HG03521 (cell line): ENCODE data around the gene THPO.

ENCODE experiments used
- ATAC-seq: cut with Tn5 transposase; IDR thresholded peaks from one replicate; pipeline ENCODE4 v1.9.1; 2021; ENCODE audit warnings: mild to moderate bottlenecking, moderate library complexity; ENCODE audit not compliant: unreplicated experiment

The THPO gene

GRCh38 chr3:184384856-184385422, 6.9 kb upstream of the THPO start:
- no peak for ATAC-seq

DNA sequence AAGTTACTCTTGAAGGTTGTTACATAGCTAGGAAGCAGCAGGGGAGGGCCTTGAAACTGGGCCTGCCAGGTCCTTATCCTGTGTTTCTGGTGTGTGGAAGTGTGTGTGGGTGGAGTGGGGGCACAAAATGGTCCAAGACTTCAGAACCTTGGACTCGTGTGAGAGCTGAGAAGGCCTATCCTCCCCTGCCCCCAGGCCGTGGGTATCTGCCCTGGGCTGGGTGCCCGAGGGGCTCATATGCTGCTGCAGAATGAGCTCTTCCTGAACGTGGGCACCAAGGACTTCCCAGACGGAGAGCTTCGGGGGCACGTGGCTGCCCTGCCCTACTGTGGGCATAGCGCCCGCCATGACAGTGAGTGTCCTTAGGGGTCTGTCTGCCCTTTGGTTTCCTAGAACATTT, 6.3 kb upstream of the THPO start:
- no peak for ATAC-seq

GRCh38 chr3:184383033-184383740, 5.2 kb upstream of the THPO start:
- no peak for ATAC-seq

GRCh38 chr3:184382326-184383032, 4.5 kb upstream of the THPO start:
- no peak for ATAC-seq

DNA sequence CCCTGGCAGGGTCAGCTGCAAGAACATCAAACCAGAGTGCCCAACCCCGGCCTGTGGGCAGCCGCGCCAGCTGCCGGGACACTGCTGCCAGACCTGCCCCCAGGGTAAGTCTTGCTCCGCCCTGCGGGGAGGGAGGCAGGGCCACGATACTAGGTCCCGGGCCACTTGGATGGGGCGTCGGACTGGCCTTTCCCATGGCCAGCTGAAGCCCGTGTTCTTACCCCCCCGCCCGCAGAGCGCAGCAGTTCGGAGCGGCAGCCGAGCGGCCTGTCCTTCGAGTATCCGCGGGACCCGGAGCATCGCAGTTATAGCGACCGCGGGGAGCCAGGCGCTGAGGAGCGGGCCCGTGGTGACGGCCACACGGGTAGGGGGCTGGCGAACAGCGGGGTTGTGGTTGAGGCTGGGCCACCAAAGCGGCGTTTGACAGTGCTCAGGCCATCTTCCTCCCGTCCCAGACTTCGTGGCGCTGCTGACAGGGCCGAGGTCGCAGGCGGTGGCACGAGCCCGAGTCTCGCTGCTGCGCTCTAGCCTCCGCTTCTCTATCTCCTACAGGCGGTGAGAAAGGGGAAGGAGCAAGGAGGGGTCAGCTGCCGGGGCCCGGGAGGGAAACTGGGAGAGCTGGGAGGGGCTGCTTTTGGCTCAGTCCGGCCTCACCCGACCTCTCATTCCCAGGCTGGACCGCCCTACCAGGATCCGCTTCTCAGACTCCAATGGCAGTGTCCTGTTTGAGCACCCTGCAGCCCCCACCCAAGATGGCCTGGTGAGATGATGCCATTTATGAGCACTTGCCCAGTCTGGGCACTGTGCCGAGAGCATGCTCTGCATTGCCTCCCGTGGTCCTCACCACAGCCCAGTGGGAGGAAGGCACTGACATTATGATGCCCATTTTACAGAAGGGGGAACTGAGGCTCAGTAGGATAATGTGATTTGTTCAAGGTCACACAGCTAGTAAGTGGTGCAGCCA, 3.5 kb upstream of the THPO start:
- ATAC-seq, result no peak

- no peak for ATAC-seq
These were observed 2.7 kb upstream of the THPO start for GRCh38 chr3:184380627-184381260.

DNA sequence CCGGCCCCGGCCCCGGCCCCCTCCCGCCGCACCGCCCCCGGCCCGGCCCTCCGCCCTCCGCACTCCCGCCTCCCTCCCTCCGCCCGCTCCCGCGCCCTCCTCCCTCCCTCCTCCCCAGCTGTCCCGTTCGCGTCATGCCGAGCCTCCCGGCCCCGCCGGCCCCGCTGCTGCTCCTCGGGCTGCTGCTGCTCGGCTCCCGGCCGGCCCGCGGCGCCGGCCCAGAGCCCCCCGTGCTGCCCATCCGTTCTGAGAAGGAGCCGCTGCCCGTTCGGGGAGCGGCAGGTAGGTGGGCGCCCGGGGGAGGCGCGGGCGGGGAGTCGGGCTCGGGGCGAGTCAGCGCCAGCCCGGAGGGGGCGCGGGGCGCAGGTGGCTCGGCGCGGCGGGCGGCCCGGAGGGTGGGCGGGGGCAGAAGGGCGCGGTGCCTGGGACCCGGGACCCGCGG, 2.2 kb upstream of the THPO start:
- ATAC-seq, result no peak

GRCh38 chr3:184379358-184380184, 1.6 kb upstream of the THPO start, which contains the start of gene CHRD:
Gene CHRD (plus strand): TSS chr3:184380054. CDS start chr3:184380319, 265 bp downstream.
- ATAC-seq, result no peak

DNA sequence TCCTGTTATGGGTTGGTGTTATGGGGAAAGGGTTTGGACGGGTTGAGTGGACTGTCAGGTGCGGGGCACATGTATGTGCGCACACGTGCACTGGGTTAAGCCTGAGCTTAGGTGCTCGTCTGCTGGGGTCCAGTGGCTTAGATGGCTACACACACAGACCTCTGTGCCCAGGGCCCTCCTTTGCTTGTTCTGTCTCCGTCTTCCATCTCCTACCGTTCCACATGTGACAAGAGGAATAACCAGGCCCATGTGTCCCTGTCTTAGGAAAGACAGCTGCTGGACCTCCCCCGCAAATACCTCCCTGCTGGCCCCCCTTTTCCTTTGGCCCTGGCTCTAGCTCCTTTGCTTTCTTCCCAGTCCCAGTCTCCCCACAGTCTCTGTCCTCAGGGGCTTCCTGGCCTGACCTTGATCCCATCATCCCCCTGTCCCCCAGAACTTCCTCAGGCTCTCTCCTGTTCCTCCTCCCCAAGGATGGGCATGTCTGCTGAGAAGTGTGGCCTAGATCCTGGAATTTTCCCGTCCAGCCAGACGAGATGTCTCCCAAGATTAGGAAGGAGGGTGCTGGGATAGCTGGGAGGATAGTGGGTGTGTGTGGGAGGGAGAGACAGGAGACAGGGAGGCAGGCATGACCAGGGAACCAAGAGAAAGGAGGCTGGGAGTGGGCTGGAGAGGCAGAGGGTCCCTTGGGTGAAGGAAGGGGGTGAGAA, 797 bp upstream of the THPO start:
- ATAC-seq, result no peak

- no peak for ATAC-seq
These were observed 633 bp downstream of the THPO start for GRCh38 chr3:184377374-184377773.

- no peak for ATAC-seq
These were observed 2.1 kb downstream of the THPO start for GRCh38 chr3:184375747-184376461.

- no peak for ATAC-seq
These were observed 4.6 kb downstream of the THPO start for GRCh38 chr3:184373422-184373821.

GRCh38 chr3:184372911-184373310, 5.1 kb downstream of the THPO start:
- ATAC-seq, result no peak

- no peak for ATAC-seq
These were observed 5.6 kb downstream of the THPO start for GRCh38 chr3:184372296-184372821.

DNA sequence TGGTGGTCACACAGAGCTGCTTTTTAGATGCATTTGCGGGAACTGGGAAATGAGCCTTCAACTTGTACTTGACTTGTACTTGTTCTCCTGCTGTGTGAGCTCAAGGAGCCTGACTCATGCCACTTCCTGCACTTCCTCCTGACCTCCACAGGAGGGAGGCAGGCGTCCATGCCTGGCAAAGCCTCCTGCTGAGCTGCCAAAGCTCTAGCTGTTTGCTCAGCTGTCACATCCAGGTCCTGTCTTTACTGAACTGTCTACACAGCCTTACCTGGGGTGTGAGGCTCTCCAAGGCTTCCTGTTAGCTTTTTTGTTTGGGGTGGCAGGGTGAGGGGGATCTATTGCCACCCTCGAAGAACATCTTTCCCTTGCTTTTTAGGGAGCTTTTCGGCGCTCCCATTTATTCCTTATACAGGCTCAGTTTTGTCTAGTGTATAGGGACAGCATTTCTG, 6.4 kb downstream of the THPO start:
- ATAC-seq, result peak; percentile 75

DNA sequence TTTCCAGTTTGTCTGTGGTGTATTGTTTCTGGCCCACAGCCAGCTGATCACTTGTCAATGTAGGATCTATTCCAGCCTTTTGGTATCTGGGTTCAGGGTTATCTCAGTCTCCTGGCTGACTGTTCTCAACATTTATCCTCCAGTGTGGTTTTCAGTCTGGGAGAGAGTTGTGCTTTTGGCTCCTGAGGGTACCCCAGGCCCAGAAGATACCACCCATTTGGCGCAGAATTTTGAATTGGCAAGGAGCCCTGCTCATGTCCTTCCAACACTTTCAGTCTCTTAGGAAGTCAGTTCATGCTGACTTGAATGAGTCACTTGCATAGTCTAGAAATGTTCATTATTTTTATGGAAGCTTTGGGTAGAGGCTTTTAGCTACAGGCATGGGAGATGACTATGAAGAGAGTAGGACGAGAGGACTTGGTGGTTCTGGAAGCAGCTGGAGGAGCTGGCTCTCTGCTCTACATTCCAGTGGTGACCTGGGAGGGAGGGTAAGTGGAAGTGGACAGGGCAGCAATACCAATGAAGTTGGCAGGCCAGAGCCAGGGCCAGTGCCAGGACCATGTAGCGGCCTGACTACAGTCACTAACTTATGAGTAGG, 9.3 kb downstream of the THPO start:
- ATAC-seq, result no peak

DNA sequence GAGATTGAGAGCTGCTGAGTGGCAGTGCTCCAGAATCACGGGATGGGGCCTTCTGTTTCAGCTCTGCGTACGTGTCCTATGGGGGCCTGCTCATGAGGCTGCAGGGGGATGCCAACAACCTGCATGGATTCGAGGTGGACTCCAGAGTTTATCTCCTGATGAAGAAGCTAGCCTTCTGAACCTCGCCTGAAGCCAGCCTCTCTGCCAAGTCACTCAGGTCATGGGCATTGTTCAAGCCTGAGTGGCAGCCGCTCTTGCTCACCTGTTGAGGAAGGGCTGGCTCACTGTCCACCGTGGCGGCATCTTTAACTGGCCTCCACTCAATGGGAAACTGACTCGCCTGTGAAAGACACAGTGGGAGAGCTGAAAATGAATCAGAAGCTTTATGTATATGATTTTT, 9.9 kb downstream of the THPO start:
- ATAC-seq, result no peak
